Lower leg skin (tissue), 4 donors: Measurements from ENCODE around the gene TAF13. TPM values are rescaled to one million over a fixed set of nuclear protein-coding genes. Genes with fewer than 3 reads are reported as not detected.

Experiments used
- DNase-seq, 2 donors: peaks; one replicate each; pipeline ENCODE4 v3.0.0-alpha.2; 2019; ENCODE audit warnings: low spot score in 2 of 2
- H3K4me3 ChIP-seq: fragments of 200-600 bp; sonication (generic); 2 replicates; pipeline ENCODE4 v1.5.1; 2017; ENCODE audit warnings: mild to moderate bottlenecking, low read depth; ENCODE audit not compliant: poor library complexity, severe bottlenecking
- CTCF ChIP-seq, 3 donors: fragments of 450-650 bp; IDR thresholded peaks; one replicate each; pipeline ENCODE4 v1.5.1; 2016; ENCODE audit warnings: antibody characterized with exemption in 3 of 3, mild to moderate bottlenecking in 3 of 3, moderate library complexity in 2 of 3
- POLR2A ChIP-seq, 2 donors: fragments of 450-650 bp; IDR thresholded peaks; one replicate each; pipeline ENCODE4 v1.6.1; 2016 to 2017; ENCODE audit warnings: antibody characterized with exemption in 2 of 2, mild to moderate bottlenecking in 1 of 2, moderate library complexity in 1 of 2
- WGBS, 2 donors: methylation state at CpG; one replicate each; pipeline ENCODE4 v1.1.5; 2018; 5-methylcytosine and 5-hydroxymethylcytosine counted together
- intact Hi-C: fragments of 100-400 bp; cut with DNase I; formaldehyde crosslinking; loops from one replicate; pipeline ENCODE4 v1.15.0; 2023; ENCODE audit warnings: low total_unique reads
- total RNA-seq, 4 donors: library from RNA; depleted of rRNA; stranded (reverse); fragments of >200 nt; gene quantifications; one replicate each; pipeline ENCODE4 v1.1.0, GENCODE V29; 2016

Gene TAF13
- total RNA-seq, 4 donors from 2014 or later = 22.2 to 28.9 (median 23.9) TPM

- H3K4me3 ChIP-seq = no peak overlapping the region
- intact Hi-C loops = no loop called here
- WGBS, 2 donors = 38 to 41% methylated on average over 1 of the region's 1 CpG
- DNase-seq = no peak
- TF ChIP-seq CTCF (IDR thresholded peaks at IDR 0.05) (no peak), POLR2A (IDR thresholded peaks at IDR 0.05) (no peak)
Observed at GRCh38 chr1:109096120-109096519, 20.3 kb upstream of the TAF13 start.

GRCh38 chr1:109095631-109096030, 19.8 kb upstream of the TAF13 start:
- DNase-seq = no peak
- intact Hi-C loops = no loop called here
- H3K4me3 ChIP-seq = no peak overlapping the region
- 74 to 84% methylated on average over 1 of the region's 1 CpG for WGBS, 2 donors
- no peak for TF ChIP-seq POLR2A (IDR thresholded peaks at IDR 0.05)
- TF ChIP-seq CTCF (IDR thresholded peaks at IDR 0.05) = no peak

- intact Hi-C loops = no loop called here
- DNase-seq = no peak
- no peak overlapping the region for H3K4me3 ChIP-seq
- 74 to 77% methylated on average over 1 of the region's 1 CpG for WGBS, 2 donors
- TF ChIP-seq POLR2A (IDR thresholded peaks at IDR 0.05) (no peak), CTCF (IDR thresholded peaks at IDR 0.05) (no peak)
Observed at GRCh38 chr1:109094871-109095270, 19.1 kb upstream of the TAF13 start.

GRCh38 chr1:109094377-109094803, 18.6 kb upstream of the TAF13 start:
- WGBS, 2 donors = 66 to 67% methylated on average over 7 of the region's 7 CpGs
- no peak overlapping the region for H3K4me3 ChIP-seq
- intact Hi-C loops = no loop called here
- no peak for DNase-seq
- TF ChIP-seq CTCF (IDR thresholded peaks at IDR 0.05) = no peak
- no peak for TF ChIP-seq POLR2A (IDR thresholded peaks at IDR 0.05)

GRCh38 chr1:109091839-109092193, 16.0 kb upstream of the TAF13 start:
- TF ChIP-seq CTCF (IDR thresholded peaks at IDR 0.05) = no peak
- TF ChIP-seq POLR2A (IDR thresholded peaks at IDR 0.05) = no peak
- peak overlapping the region; percentile 68 for H3K4me3 ChIP-seq
- no peak for DNase-seq
- WGBS, 2 donors = 0 to 3% methylated on average over 1 of the region's 1 CpG
- intact Hi-C loops = no loop called here

GRCh38 chr1:109091078-109091838, 15.5 kb upstream of the TAF13 start:
- intact Hi-C loops = no loop called here
- H3K4me3 ChIP-seq = peak overlapping the region; percentile 68
- 2 to 3% methylated on average over 13 of the region's 13 CpGs for WGBS, 2 donors
- no peak for TF ChIP-seq POLR2A (IDR thresholded peaks at IDR 0.05)
- no peak for TF ChIP-seq CTCF (IDR thresholded peaks at IDR 0.05)
- no peak for DNase-seq
